ENCODE measurements around the gene BCAS3.

Gene BCAS3

GRCh38 chr17:60729854-60730253 is 52.2 kb downstream of the BCAS3 start:
- CTCF ChIA-PET: no interaction called here
- no peak for DNase-seq (ENCODE audit: low spot score)

GRCh38 chr17:60730273-60730672 is 52.6 kb downstream of the BCAS3 start:
- no peak overlapping the region for H3K27ac ChIP-seq
- no peak for TF ChIP-seq CTCF (conservative IDR thresholded peaks at IDR 0.05; ENCODE audit: low read depth)
- ChIA-PET CTCF (interaction anchor here (0.6 to 0.7 kb wide), 2 partner anchors 10 to 757 kb away, joined by 3 read pairs; no protein-coding TSS in a partner anchor), POLR2A (ENCODE audit: low non-redundant PET) (no interaction called here)
- DNase-seq (ENCODE audit: low spot score): no peak

More at GRCh38 chr17:60729854-60730253, 52.2 kb downstream of the BCAS3 start:
- POLR2A ChIA-PET (ENCODE audit: low non-redundant PET): no interaction called here
- no peak overlapping the region for H3K27ac ChIP-seq
- TF ChIP-seq CTCF (conservative IDR thresholded peaks at IDR 0.05; ENCODE audit: low read depth): no peak

- ChIA-PET CTCF (interaction anchor here (1.7 kb wide), 1 partner anchor 18 kb away, joined by 5 read pairs; no protein-coding TSS in a partner anchor), POLR2A (ENCODE audit: low non-redundant PET) (no interaction called here)
- no peak for TF ChIP-seq CTCF (conservative IDR thresholded peaks at IDR 0.05; ENCODE audit: low read depth)
- DNase-seq (ENCODE audit: low spot score): no peak
- H3K27ac ChIP-seq: no peak overlapping the region
Measured at GRCh38 chr17:60738287-60738686, 60.6 kb downstream of the BCAS3 start.

- POLR2A ChIA-PET (ENCODE audit: low non-redundant PET): no interaction called here
- CTCF ChIA-PET: no interaction called here
- no peak overlapping the region for H3K27ac ChIP-seq
- DNase-seq (ENCODE audit: low spot score): no peak
- TF ChIP-seq CTCF (conservative IDR thresholded peaks at IDR 0.05; ENCODE audit: low read depth): no peak
Measured at GRCh38 chr17:60740584-60740983, 62.9 kb downstream of the BCAS3 start.

- H3K27ac ChIP-seq: no peak overlapping the region
- no peak for DNase-seq (ENCODE audit: low spot score)
- ChIA-PET POLR2A (ENCODE audit: low non-redundant PET) (no interaction called here), CTCF (interaction anchor here (0.6 kb wide), 1 partner anchor 615 kb away, joined by 3 read pairs; no protein-coding TSS in a partner anchor)
- no peak for TF ChIP-seq CTCF (conservative IDR thresholded peaks at IDR 0.05; ENCODE audit: low read depth)
Measured at GRCh38 chr17:60741031-60741430, 63.4 kb downstream of the BCAS3 start.

- no peak for TF ChIP-seq CTCF (conservative IDR thresholded peaks at IDR 0.05; ENCODE audit: low read depth)
- ChIA-PET POLR2A (ENCODE audit: low non-redundant PET) (interaction anchor here (0.7 kb wide), 1 partner anchor 423 kb away, joined by 3 read pairs; no protein-coding TSS in a partner anchor), CTCF (interaction anchor here (0.5 kb wide), 1 partner anchor 1150 kb away, joined by 3 read pairs; no protein-coding TSS in a partner anchor)
- DNase-seq (ENCODE audit: low spot score): no peak
- H3K27ac ChIP-seq: no peak overlapping the region
Measured at GRCh38 chr17:60743282-60743681, 65.6 kb downstream of the BCAS3 start.

Data from RWPE1 (cell line).